HG02840 (cell line): Measurements from ENCODE around the gene SLC25A24.
"Not testable (repeated sequence)": the region's sequence is repeated elsewhere in the genome, so short reads cannot be mapped to it uniquely, and the experiment has no call there.

Experiments used
- ATAC-seq: cut with Tn5 transposase; IDR thresholded peaks from one replicate; pipeline ENCODE4 v1.9.1; 2021; ENCODE audit warnings: mild to moderate bottlenecking, moderate library complexity, moderate number of reproducible peaks; ENCODE audit not compliant: unreplicated experiment, low FRiP score

Gene SLC25A24

GRCh38 chr1:108200687-108201051 is 526 bp upstream of the SLC25A24 start:
- ATAC-seq = no peak

- ATAC-seq = no peak
Observed at GRCh38 chr1:108199201-108199691, 897 bp downstream of the SLC25A24 start.

DNA sequence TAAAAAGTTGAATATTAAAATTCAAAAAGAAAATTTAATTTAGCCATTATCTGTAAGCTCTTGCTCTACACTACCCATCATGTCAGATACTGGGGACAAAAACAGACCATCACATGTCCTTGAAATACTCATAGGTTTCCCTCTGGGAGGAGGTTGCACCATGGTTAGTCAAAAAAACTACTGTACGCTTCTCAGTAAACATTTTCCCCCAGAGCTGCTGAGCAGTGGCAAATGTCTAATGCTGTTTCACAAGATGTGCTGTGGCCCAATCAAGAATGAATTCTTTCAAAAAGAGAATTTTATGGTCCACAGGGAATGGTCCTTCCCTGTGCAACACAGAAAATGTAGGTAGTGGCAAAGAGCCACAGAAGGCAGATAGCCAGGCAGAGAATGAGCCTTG is 6.1 kb downstream of the SLC25A24 start:
- no peak for ATAC-seq

DNA sequence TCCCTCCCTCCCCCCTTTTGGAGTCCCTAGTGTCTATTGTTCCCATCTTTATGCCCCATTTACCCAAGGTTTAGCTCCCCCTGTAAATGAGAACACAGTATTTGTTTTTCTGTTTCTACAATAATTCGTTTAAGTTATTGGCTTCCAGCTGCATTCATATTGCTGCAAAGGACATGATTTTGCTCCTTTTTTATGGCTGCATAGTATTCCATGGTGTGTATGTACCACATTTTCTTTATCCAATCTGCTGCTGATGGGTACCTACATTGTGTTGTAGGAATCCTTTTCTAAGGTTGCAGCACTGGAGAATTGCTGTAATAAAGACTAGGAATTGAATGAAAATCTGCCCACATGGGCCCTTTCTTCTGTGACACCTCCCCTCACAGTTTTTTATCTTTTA is 6.8 kb downstream of the SLC25A24 start:
- no peak for ATAC-seq

DNA sequence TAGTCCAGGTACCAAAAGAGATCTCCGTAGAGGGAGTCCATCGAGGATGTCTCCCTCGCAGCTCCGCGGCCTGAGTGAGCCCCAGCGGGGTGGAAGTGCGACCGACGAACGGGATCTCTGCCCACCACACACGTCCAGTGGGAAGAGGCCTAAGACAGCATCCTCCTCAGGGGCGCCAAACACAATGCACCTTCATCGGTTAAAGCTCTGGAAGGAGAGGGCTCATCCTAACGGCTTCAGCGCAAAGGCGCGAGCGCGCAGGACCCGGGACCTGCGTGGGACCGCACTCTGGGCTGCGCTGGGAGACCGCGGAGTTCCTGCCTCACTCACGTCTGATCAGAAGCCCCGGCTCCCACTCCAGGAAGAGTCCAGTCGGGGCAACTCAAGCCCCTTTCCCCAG is 7.6 kb downstream of the SLC25A24 start:
- no peak for ATAC-seq

GRCh38 chr1:108190686-108191416 is 9.3 kb downstream of the SLC25A24 start:
- ATAC-seq = no peak

- no peak for ATAC-seq
Observed at GRCh38 chr1:108190001-108190634, 10.0 kb downstream of the SLC25A24 start.

- ATAC-seq = no peak
Observed at GRCh38 chr1:108188801-108189200, 11.3 kb downstream of the SLC25A24 start.

DNA sequence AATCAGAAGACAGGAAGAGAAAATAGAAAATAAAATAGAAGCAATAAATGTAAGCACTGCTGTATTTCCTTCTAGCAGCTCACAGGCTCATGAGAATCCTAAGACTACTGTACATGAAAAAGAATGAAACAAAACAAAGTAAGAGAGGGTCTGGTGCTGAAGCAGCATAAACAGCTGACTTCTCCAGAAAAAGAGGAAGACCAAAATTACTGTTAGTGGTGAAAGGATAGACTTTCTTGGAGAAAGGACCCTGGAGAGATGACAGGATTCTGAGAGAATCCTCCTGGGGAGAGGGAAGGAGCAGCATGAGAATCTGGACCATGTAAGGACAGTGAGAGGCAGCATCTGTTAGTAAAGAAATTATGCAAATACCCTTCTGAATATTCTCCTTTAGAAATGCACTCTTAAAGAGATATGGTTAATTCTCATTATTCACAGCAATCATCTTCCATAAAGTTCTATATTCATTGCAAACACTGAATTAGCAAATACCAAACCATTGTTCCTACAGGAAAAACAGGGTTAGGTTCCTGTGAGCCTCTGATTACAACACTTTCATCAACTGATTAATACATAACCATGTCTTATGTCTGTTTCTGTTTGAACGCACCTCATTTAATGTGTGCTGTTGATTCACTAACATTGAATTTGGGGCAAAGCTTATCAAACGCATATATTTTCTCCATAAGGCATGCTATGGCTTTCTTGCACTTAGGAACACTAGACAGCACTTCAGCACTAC is 17.0 kb downstream of the SLC25A24 start:
- no peak for ATAC-seq

DNA sequence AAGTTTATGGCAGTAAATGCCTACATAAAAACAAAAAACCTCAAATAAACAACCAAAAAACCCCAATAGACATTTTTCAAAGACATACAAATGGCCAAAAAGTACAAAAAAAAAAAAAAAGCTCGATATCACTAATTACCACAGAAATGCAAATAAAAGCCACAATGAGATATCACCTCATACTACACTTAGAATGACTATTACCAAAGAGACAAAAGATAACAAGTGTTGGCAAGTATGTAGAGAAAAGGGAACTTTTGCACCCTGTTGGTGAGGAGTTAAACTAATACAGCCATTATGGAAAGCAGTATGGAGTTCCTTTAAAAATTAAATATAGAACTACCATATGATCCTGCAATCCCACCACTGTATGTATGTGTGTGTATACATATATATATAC is 21.1 kb downstream of the SLC25A24 start:
- ATAC-seq = no peak

GRCh38 chr1:108162409-108162808 is 37.7 kb downstream of the SLC25A24 start:
- ATAC-seq = not testable (repeated sequence)

DNA sequence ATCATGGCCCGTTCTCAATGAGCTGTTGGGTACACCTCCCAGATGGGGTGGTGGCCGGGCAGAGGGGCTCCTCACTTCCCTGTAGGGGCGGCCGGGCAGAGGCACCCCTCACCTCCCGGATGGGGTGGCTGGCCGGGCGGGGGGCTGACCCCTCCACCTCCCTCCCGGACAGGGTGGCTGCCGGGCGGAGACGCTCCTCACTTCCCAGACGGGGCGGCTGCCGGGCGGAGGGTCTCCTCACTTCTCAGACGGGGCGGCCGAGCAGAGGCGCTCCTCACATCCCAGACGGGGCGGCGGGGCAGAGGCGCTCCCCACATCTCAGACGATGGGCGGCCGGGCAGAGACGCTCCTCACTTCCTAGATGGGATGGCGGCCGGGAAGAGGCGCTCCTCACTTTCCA is 40.2 kb downstream of the SLC25A24 start:
- ATAC-seq = not testable (repeated sequence)

GRCh38 chr1:108158893-108159453 is 41.2 kb downstream of the SLC25A24 start:
- ATAC-seq = no peak

GRCh38 chr1:108154314-108154713 is 45.8 kb downstream of the SLC25A24 start:
- ATAC-seq = no peak

DNA sequence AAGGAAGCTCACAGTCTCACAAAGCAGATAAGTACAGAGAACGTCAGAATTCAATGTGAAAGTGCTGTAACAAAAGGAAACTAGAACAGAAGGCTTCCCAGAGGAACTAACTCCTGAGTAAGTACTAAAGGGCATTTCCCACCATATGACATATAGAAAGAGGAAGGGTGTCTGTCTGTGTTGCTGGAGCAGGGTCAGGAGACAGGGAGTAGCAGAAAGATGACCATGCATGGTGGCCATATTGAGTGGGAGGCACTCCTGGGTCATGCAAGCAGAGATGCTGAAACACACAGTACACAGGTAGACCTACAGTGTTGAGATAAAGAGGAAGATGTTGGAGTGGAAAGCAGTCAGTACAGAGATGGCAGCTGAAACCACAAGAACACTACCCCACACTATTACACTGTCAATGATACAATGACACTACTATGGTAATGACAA is 47.3 kb downstream of the SLC25A24 start:
- no peak for ATAC-seq

DNA sequence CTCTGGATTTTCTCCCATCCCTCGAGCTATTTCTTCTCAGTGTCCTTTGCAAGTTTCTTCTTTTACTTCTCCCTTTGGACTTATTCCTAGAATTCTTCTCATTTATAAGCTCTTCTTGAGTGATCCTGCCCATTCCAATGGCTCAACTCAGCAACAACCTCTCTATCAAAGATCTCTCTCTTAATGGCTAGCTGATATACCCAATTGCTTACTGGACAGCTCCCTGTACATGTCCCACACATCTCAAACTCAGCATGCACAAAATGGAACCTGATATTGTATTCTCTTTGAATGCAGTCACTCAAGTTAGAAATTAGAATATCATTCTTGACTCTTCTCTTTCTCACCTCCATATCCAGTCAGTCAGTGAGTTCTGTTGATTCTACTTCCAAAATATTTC is 48.6 kb downstream of the SLC25A24 start:
- no peak for ATAC-seq

- ATAC-seq = no peak
Observed at GRCh38 chr1:108149796-108150467, 50.2 kb downstream of the SLC25A24 start.

- not testable (repeated sequence) for ATAC-seq
Observed at GRCh38 chr1:108144569-108144968, 55.6 kb downstream of the SLC25A24 start.

DNA sequence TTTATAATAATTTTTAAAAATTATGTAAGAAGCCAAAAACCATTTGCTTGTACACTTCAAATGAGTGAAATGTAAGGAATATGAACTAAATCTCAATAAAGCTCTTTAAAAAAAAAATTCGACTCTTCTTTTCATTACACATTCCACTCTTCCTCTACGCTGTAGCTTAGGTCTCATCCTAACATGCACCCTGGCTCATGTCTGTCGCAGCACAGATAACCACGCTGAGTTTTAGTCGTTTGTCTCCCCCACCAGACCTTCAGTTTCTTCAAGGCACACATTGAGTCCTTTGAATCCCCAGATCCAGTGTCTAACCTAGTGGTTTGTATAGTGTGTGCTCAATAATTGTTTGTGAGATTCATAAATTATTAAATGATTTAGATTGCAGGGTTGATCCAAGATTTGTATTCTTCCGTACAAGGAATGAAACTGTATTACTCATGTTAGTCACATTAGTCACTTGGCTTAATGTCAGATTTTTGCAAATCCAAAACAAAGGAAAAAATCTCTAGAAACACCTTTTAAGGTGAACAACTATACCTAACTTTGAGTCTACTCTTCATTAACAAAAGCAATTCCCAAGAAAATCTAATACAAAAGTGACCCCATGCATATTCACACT is 57.3 kb downstream of the SLC25A24 start:
- no peak for ATAC-seq

DNA sequence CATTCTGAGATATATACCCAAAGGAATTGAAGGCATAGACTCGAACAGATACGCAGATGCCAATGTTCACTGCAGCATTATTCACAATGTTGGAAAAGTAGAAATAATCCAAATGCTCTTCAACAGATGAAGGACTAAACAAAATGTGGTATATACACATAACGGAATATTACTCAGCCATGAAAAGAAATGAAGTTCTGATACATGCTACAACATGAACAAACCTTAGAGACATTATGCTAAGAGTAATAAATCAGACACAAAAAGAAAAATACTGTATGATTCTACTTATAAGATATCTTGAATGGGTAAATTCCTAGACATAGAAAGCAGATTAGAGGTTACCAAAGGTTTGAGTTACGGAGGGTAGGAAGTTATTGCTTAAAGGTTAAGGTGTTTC is 57.9 kb downstream of the SLC25A24 start:
- no peak for ATAC-seq
